Measurements from ENCODE around the gene CGNL1.

Gene CGNL1

GRCh38 chr15:57421110-57421509 is 44.8 kb downstream of the CGNL1 start:
- DNase-seq: no peak

- DNase-seq: peak in 1 of 51 donors; percentile 7
Measured at GRCh38 chr15:57421551-57421950, 45.2 kb downstream of the CGNL1 start.

GRCh38 chr15:57422113-57422754 is 45.9 kb downstream of the CGNL1 start:
- no peak for DNase-seq

- DNase-seq: no peak
Measured at GRCh38 chr15:57423599-57424140, 47.4 kb downstream of the CGNL1 start.

- DNase-seq: no peak
Measured at GRCh38 chr15:57424628-57425405, 48.5 kb downstream of the CGNL1 start.

- DNase-seq: no peak
Measured at GRCh38 chr15:57425842-57426241, 49.5 kb downstream of the CGNL1 start.

- DNase-seq: no peak
Measured at GRCh38 chr15:57427367-57427821, 51.1 kb downstream of the CGNL1 start.

GRCh38 chr15:57432141-57432741 is 55.9 kb downstream of the CGNL1 start:
- peak in 3 of 51 donors; percentile 8 to 18 (median 17) for DNase-seq

GRCh38 chr15:57436166-57436565 is 59.9 kb downstream of the CGNL1 start:
- no peak for DNase-seq

- DNase-seq: no peak
Measured at GRCh38 chr15:57436961-57437360, 60.7 kb downstream of the CGNL1 start.

- no peak for DNase-seq
Measured at GRCh38 chr15:57437564-57437963, 61.3 kb downstream of the CGNL1 start.

GRCh38 chr15:57438166-57438565 is 61.9 kb downstream of the CGNL1 start:
- DNase-seq: no peak

GRCh38 chr15:57439128-57440027 is 63.1 kb downstream of the CGNL1 start:
- DNase-seq: no peak

GRCh38 chr15:57440167-57440566 is 63.9 kb downstream of the CGNL1 start:
- no peak for DNase-seq

- no peak for DNase-seq
Measured at GRCh38 chr15:57440799-57441198, 64.5 kb downstream of the CGNL1 start.

- no peak for DNase-seq
Measured at GRCh38 chr15:57442335-57442734, 66.0 kb downstream of the CGNL1 start.

- DNase-seq: no peak
Measured at GRCh38 chr15:57443486-57443885, 67.2 kb downstream of the CGNL1 start.

- no peak for DNase-seq
Measured at GRCh38 chr15:57444877-57445513, 68.7 kb downstream of the CGNL1 start.

- DNase-seq: no peak
Measured at GRCh38 chr15:57445872-57446271, 69.6 kb downstream of the CGNL1 start.

GRCh38 chr15:57446393-57446792 is 70.1 kb downstream of the CGNL1 start:
- no peak for DNase-seq

GRCh38 chr15:57451555-57451954 is 75.2 kb downstream of the CGNL1 start:
- no peak for DNase-seq
